GM19043 (cell line): Measurements from ENCODE around the gene PRDM16.

ENCODE experiments used
- ATAC-seq: cut with Tn5 transposase; IDR thresholded peaks from one replicate; pipeline ENCODE4 v1.9.1; 2021; ENCODE audit warnings: low read depth; ENCODE audit not compliant: unreplicated experiment

PRDM16 gene

GRCh38 chr1:3359351-3359750, 290.3 kb downstream of the PRDM16 start:
- no peak for ATAC-seq

GRCh38 chr1:3359756-3360440, 290.9 kb downstream of the PRDM16 start:
- no peak for ATAC-seq

DNA sequence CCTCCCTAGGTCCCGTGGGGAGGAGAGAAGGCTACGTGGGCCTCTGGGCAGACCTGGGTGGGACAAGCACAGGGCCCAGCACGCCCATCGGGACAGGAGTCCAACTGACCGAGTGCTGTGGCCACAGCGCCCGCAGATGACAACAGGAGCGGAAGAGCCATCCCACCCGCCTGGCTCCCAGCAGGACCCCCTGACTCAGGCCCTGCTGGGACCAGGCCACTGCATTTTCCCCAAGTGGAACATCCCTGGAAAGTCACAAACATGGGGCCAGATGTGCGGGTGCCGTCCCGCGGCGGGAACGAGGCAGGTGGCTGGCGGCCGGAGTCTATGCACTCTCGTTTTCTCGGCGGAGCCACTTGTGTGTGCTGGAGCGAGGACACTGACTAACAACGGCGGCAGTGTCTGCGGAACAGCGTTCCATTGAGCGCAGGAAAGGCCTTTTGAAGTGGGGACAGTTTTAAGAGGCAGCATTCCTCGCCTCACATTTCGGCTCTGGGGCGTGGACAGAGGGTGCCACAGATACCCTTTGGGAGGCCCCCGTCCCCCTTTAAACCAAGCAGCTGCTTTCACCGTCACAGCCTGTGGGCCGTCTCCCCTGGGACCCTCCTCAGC, 291.7 kb downstream of the PRDM16 start:
- no peak for ATAC-seq

GRCh38 chr1:3363023-3363422, 294.0 kb downstream of the PRDM16 start:
- no peak for ATAC-seq

GRCh38 chr1:3363756-3364155, 294.8 kb downstream of the PRDM16 start:
- ATAC-seq: no peak

DNA sequence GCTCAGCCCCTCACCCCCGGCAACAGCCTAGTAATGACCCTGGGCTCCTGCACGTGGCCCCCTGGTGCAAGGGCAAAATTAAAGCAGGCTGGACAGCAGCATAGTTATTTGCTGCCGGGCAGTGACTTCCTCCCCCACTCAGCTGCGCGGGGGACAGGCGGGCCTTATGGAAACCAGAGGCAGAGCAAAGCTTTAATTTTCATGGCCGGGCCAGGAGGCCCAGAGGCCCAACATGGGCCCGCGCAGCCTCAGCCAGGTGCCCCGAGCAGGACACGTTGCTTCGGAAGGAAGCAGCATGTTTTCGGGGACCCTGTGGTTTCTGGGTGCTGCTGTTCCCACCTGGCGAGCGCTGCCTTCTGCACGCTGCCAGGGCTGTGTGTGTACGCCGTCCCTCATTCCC, 295.5 kb downstream of the PRDM16 start:
- ATAC-seq: no peak

DNA sequence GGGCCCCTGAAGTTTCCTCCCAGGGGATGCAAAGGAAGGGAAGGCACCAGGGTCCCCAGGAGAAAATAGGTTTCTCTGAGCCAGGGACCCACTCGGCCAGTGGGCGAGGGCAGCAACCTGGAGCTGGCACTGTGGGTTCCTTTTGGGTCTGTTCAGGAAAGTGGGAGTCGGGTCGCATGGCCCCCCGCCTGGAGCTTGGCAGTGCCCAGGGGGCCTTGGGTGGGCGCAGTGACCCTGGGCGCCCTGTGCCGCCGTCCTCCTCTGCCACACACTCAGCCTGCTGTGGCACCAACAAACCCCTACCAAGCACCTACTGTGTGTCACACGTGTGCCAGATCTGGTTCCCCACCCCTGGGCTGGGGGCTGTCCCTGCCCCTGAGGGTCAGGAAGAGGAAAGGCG, 296.0 kb downstream of the PRDM16 start:
- no peak for ATAC-seq

DNA sequence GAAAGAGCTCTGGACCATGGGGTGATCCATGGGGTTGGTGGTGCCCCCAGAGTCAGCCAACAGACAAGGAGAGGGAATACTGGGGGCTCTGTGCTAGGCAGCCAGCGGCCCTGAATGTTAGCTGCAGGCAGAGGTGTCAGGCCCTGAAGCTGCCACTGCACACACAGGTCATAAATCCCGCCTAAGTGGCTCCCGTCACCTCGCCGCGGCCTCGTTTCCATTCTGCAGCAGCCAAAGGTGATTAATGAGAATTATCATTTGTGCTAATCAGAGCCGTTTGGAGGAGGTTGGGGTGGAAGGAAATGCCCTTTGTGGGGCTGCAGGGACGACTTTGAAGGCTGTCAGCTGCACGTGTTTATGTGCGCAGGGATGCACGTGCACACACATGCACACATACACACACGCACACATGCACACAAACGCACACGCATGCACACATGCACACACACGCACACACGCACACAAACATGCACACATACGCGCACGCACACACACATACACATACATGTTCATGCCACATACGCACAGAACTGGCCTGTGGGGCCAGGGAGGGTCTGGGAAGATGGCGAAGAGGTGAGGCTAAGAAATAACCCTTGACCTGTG, 296.6 kb downstream of the PRDM16 start:
- no peak for ATAC-seq

GRCh38 chr1:3366126-3367051, 297.4 kb downstream of the PRDM16 start:
- ATAC-seq: no peak

DNA sequence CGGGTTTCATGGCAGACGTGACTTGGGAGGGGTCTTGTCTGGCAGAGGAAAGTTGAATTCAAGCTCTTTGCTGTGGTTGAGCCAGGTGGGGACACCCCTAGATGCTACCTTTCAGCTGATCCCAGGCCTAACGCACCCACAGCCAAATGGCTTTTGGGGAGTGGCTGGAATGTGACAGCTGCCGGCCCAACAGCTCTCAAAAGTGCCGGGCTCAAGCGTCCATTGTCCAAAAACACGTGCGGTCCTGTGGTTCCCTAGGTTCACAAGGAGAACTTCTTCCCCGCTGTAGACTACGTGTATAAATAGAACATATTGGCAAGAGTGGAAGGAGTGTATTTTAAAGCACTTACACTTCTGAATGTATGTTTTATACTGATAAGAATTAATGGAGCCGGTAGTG, 298.4 kb downstream of the PRDM16 start:
- ATAC-seq: no peak

- no peak for ATAC-seq
Observed at GRCh38 chr1:3368059-3368458, 299.1 kb downstream of the PRDM16 start.

- no peak for ATAC-seq
Observed at GRCh38 chr1:3368711-3369445, 299.9 kb downstream of the PRDM16 start.

DNA sequence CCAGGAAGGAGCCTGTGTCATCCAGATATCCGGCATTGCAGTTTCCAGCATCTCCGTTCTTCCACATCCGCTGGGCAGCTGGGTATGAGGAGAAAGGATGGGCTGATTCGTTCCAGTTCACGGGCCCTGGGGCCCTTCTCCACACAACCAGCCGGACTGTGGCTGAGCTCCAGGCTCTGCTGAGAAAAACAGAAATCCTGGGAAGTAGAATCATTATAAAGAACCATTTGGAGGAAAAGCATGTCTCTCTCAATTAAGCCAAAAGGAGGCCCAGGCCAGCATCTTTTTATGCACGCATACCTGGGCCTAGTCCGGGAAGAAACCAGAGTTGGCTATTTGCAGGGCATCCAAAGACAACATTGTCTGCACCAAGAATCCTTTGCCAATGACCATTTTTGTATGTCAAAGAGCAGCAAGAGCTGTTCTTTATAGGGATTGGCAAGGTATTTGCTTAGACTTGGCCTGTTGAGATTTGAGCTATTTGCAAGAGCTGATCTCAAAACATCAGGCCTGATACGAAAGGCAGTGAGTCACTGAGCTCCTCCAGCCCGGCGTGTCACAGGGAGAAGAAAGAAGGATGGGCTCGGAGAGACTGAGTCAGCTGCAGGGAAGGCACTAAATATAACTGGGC, 300.6 kb downstream of the PRDM16 start:
- ATAC-seq: no peak

GRCh38 chr1:3370856-3371703, 302.1 kb downstream of the PRDM16 start:
- ATAC-seq: no peak

GRCh38 chr1:3372317-3372716, 303.3 kb downstream of the PRDM16 start:
- no peak for ATAC-seq

DNA sequence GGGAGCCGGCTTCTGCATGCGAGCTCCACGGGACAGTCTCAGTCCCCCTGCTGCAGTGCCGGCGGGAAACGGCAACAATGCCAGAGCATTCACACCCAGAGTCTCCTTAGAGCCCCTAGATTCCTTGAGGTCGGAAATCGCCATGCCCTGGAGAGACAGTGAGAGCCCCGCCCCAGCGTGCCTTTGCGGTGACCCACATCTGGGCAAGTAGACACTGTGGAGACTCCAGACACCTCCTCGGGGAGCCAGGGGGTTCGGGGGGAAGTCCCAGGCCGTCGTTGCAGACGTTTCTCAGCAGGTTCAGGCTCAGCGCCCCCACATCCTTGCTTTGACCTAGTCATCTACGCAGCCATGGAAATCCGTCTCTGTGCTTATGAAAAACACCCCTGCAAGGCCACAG, 304.2 kb downstream of the PRDM16 start:
- no peak for ATAC-seq

DNA sequence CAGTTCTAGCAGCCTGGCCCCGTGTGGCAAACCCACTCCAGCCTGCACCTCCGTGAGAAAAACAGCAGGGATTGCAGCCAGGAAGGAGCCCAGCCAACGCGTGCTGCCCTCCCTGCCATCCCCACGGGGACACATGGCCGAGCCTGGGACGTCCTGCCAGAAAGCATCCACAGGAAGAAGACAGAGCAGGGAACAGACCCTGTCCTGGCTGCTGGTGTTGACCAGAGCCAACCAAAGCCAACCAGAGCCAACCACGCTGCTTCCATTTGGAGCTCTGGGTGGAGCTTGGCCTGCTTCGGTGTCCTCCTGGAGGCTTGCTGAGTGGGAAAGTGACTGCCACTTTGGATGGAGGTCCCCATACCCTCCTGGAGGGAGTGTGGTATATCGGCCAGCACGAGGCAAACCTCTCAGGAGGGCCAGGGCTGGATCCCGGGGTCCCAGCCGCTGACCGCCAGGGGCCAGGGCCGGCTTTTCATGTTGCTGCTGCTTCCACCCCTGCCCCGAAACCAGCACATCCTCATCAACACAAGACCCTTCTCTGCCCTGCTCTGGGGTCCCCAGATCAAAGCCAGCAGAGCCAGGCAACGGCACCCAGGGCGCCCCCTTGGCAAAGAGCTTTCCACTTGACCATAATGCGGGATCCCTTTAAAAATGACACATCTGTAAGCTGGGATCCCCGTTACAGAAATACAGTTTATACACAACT, 304.9 kb downstream of the PRDM16 start:
- no peak for ATAC-seq

DNA sequence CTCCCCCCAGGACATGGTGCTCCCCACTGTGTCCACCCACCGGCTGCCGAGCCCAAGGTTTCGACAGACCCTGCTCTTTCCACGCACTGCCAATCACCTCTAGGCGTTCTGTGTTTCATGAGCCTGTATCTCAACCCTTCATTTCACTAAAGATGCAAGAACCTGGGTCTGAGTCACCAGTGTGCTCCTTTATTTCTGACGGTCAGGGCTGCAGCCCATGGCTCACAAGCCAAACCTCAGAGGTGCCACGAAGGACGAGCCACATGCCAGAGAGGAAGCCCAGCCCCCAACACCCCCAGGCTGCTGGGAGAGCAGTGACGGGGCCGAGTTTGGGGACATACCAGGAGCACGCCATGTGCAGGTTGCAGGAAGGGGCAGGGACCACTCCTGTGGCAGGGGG, 306.2 kb downstream of the PRDM16 start:
- ATAC-seq: no peak
